ENCODE results near the gene ATRNL1.

GRCh38 chr10:115409347-115409746 is 316.2 kb downstream of the ATRNL1 start:
- TF ChIP-seq RAD21 (IDR thresholded peaks at IDR 0.05): no peak
- TF ChIP-seq, protein P1, sequence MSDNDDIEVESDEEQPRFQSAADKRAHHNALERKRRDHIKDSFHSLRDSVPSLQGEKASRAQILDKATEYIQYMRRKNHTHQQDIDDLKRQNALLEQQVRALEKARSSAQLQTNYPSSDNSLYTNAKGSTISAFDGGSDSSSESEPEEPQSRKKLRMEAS (IDR thresholded peaks at IDR 0.05): no peak
- no peak for TF ChIP-seq CTCF (IDR thresholded peaks at IDR 0.05; ENCODE audit: low read depth, low read length, missing input control)
- TF ChIP-seq JUND (IDR thresholded peaks at IDR 0.05): no peak
- no peak for TF ChIP-seq YY1 (IDR thresholded peaks at IDR 0.05)
- TF ChIP-seq, protein P2, sequence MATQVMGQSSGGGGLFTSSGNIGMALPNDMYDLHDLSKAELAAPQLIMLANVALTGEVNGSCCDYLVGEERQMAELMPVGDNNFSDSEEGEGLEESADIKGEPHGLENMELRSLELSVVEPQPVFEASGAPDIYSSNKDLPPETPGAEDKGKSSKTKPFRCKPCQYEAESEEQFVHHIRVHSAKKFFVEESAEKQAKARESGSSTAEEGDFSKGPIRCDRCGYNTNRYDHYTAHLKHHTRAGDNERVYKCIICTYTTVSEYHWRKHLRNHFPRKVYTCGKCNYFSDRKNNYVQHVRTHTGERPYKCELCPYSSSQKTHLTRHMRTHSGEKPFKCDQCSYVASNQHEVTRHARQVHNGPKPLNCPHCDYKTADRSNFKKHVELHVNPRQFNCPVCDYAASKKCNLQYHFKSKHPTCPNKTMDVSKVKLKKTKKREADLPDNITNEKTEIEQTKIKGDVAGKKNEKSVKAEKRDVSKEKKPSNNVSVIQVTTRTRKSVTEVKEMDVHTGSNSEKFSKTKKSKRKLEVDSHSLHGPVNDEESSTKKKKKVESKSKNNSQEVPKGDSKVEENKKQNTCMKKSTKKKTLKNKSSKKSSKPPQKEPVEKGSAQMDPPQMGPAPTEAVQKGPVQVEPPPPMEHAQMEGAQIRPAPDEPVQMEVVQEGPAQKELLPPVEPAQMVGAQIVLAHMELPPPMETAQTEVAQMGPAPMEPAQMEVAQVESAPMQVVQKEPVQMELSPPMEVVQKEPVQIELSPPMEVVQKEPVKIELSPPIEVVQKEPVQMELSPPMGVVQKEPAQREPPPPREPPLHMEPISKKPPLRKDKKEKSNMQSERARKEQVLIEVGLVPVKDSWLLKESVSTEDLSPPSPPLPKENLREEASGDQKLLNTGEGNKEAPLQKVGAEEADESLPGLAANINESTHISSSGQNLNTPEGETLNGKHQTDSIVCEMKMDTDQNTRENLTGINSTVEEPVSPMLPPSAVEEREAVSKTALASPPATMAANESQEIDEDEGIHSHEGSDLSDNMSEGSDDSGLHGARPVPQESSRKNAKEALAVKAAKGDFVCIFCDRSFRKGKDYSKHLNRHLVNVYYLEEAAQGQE (IDR thresholded peaks at IDR 0.05): no peak
- TF ChIP-seq TAF1 (conservative IDR thresholded peaks at IDR 0.05): no peak
- TF ChIP-seq ATF3 (IDR thresholded peaks at IDR 0.05): no peak

Data from liver (tissue), 3 donors.